Calu3 (cell line): ENCODE data around the gene PLD1. TPM values are rescaled to one million over a fixed set of nuclear protein-coding genes. Genes with fewer than 3 reads are reported as not detected.

Experiments used
- BruUV-seq: library from RNA; stranded (reverse); fragments of 400-500 nt; replicated peaks from 2 replicates; lab custom pipeline; 2021; lab: Mats Ljungman, UMichigan
- CTCF ChIA-PET: fragments of 300-600 bp; sonication (Branson Sonifier 250); formaldehyde crosslinking; loops from one replicate; lab custom pipeline; 2022; ENCODE audit warnings: antibody characterized with exemption; lab: Charles Lee
- DNase-seq: peaks from one replicate; pipeline ENCODE4 v3.0.0; 2022
- H3K27ac Mint-ChIP-seq: one replicate; pipeline ENCODE4 v1.8.0; 2022; ENCODE audit warnings: mixed read lengths; ENCODE audit not compliant: unreplicated experiment
- H3K27me3 Mint-ChIP-seq: one replicate; pipeline ENCODE4 v1.8.0; 2022; ENCODE audit warnings: mixed read lengths; ENCODE audit not compliant: unreplicated experiment
- H3K36me3 Mint-ChIP-seq: one replicate; pipeline ENCODE4 v1.8.0; 2022; ENCODE audit warnings: mild to moderate bottlenecking, moderate library complexity, mixed read lengths; ENCODE audit not compliant: insufficient read depth, unreplicated experiment
- H3K4me1 Mint-ChIP-seq: one replicate; pipeline ENCODE4 v1.8.0; 2022; ENCODE audit warnings: mild to moderate bottlenecking, low read depth, mixed read lengths; ENCODE audit not compliant: unreplicated experiment
- H3K4me3 Mint-ChIP-seq: one replicate; pipeline ENCODE4 v1.8.0; 2022; ENCODE audit warnings: mild to moderate bottlenecking, low read depth, moderate library complexity, mixed read lengths; ENCODE audit not compliant: unreplicated experiment
- H3K9me3 Mint-ChIP-seq: one replicate; pipeline ENCODE4 v1.8.0; 2022; ENCODE audit warnings: low read depth, mixed read lengths; ENCODE audit not compliant: unreplicated experiment
- CTCF ChIP-seq: fragments of 200-600 bp; IDR thresholded peaks from one replicate; pipeline ENCODE4 v1.8.0; 2022; ENCODE audit warnings: antibody characterized with exemption; ENCODE audit not compliant: unreplicated experiment
- intact Hi-C: fragments of 100-400 bp; cut with micrococcal nuclease; formaldehyde crosslinking; loops from one replicate; pipeline ENCODE4 v1.10.0; 2022; ENCODE audit not compliant: unreplicated experiment
- total RNA-seq: library from RNA; stranded (reverse); gene quantifications from 2 replicates; pipeline ENCODE4 v1.2.3, GENCODE V29; 2022

The PLD1 gene
- total RNA-seq, 1 experiment from 2014 or later: 61.2 TPM

- H3K36me3 Mint-ChIP-seq: no peaks in the 10 kb centered on the region
- CTCF ChIA-PET: interaction anchor here (0.6 to 2.6 kb wide), 7 partner anchors 23 to 305 kb away, joined by 3 to 32 read pairs (median 3); partner anchors contain the start of gene PLD1
- peaks cover 41% of the 10 kb centered on the region for H3K4me1 Mint-ChIP-seq
- BruUV-seq: no TSS peak
- H3K4me3 Mint-ChIP-seq: no peak overlapping the region
- DNase-seq: no peak
- no peak overlapping the region for H3K27ac Mint-ChIP-seq
- H3K27me3 Mint-ChIP-seq: no peaks in the 10 kb centered on the region
- TF ChIP-seq CTCF: no peak
- no peaks in the 10 kb centered on the region for H3K9me3 Mint-ChIP-seq
- intact Hi-C loops: loop anchor here (5.0 to 10.0 kb wide), 3 partner anchors 214 to 868 kb away; no protein-coding TSS in a partner anchor
These were observed 22.7 kb upstream of the PLD1 start for GRCh38 chr3:171832989-171833388.

- no peaks in the 10 kb centered on the region for H3K9me3 Mint-ChIP-seq
- CTCF ChIA-PET: interaction anchor here (1.3 kb wide), 1 partner anchor 22 kb away, joined by 3 read pairs; the partner anchor contains the start of gene PLD1
- BruUV-seq: no TSS peak
- peak overlapping the region; percentile 6 for H3K27ac Mint-ChIP-seq
- H3K4me1 Mint-ChIP-seq: peaks cover 39% of the 10 kb centered on the region
- no peaks in the 10 kb centered on the region for H3K27me3 Mint-ChIP-seq
- no peak for DNase-seq
- intact Hi-C loops: loop anchor here (5.0 to 10.0 kb wide), 3 partner anchors 215 to 867 kb away; no protein-coding TSS in a partner anchor
- H3K4me3 Mint-ChIP-seq: no peak overlapping the region
- no peak for TF ChIP-seq CTCF
- no peaks in the 10 kb centered on the region for H3K36me3 Mint-ChIP-seq
These were observed 21.7 kb upstream of the PLD1 start for GRCh38 chr3:171831936-171832335.

GRCh38 chr3:171830518-171830875, 20.2 kb upstream of the PLD1 start:
- DNase-seq: no peak
- Mint-ChIP-seq H3K4me3 (no peak overlapping the region), H3K36me3 (no peaks in the 10 kb centered on the region), H3K9me3 (no peaks in the 10 kb centered on the region), H3K27me3 (no peaks in the 10 kb centered on the region), H3K27ac (no peak overlapping the region), H3K4me1 (peaks cover 41% of the 10 kb centered on the region)
- CTCF ChIA-PET: interaction anchor here (0.5 to 3.9 kb wide), 15 partner anchors 19 to 216 kb away, joined by 3 to 44 read pairs (median 4); partner anchors contain the start of gene PLD1
- no peak for TF ChIP-seq CTCF
- no TSS peak for BruUV-seq
- intact Hi-C loops: loop anchor here (1.0 to 10.0 kb wide), 4 partner anchors 184 to 866 kb away; no protein-coding TSS in a partner anchor

- Mint-ChIP-seq H3K27ac (no peak overlapping the region), H3K9me3 (no peaks in the 10 kb centered on the region), H3K4me3 (no peak overlapping the region), H3K36me3 (no peaks in the 10 kb centered on the region), H3K4me1 (peaks cover 44% of the 10 kb centered on the region), H3K27me3 (no peaks in the 10 kb centered on the region)
- BruUV-seq: no TSS peak
- intact Hi-C loops: loop anchor here (1.0 to 10.0 kb wide), 4 partner anchors 184 to 865 kb away; no protein-coding TSS in a partner anchor
- CTCF ChIA-PET: interaction anchor here (0.5 to 3.9 kb wide), 17 partner anchors 16 to 512 kb away, joined by 3 to 44 read pairs (median 4); partner anchors contain the start of gene PLD1
- peak; percentile 86 for DNase-seq
- TF ChIP-seq CTCF: peak; percentile 93
These were observed 19.7 kb upstream of the PLD1 start for GRCh38 chr3:171829841-171830517.
